K562 (cell line): ENCODE results near the gene GPC1. TPM values are rescaled to one million over a fixed set of nuclear protein-coding genes. Genes with fewer than 3 reads are reported as not detected.

Source experiments
- ATAC-seq: fragments of 200-7000 bp; cut with Tn5 transposase; 3 replicates; pipeline ENCODE4 v1.9.1; 2020; ENCODE audit warnings: moderate library complexity
- BruUV-seq: library from RNA; stranded (reverse); fragments of 400-500 nt; replicated peaks from 2 replicates; lab custom pipeline; 2021; lab: Mats Ljungman, UMichigan
- CTCF ChIA-PET: fragments of 300-600 bp; formaldehyde crosslinking; extraction: SDS; loops from one replicate; lab custom pipeline; 2021; ENCODE audit warnings: low intra/inter-chr PET ratio; lab: Yijun Ruan, JAX
- POLR2A ChIA-PET: fragments of 300-600, 350-650 bp; sonication (Branson Sonifier 250); formaldehyde crosslinking; extraction: SDS; loops from one replicate; lab custom pipeline; 2021; ENCODE audit warnings: antibody characterized with exemption, inconsistent platforms; lab: Yijun Ruan, JAX
- DNase-seq, 4 experiments: peaks; one replicate each; pipeline versions ENCODE4 v3.0.0 to v3.0.0-alpha.2; 2011 to 2018; ENCODE audit warnings: low spot score in 3 of 4, mixed read lengths in 3 of 4; ENCODE audit errors: extremely low read depth in 1 of 4
- FAIRE-seq: peaks from 2 replicates; lab custom pipeline; 2011; peaks lifted over from hg19 to GRCh38; lab: Jason Lieb, UNC
- H2AFZ ChIP-seq: 2 replicates; pipeline ENCODE4 v1.6.0; 2011; ENCODE audit warnings: low read depth, low read length, control low read depth, inconsistent platforms
- H3K27ac ChIP-seq: fragments of 200-600 bp; 3 replicates; pipeline ENCODE4 v1.8.0; 2011; ENCODE audit warnings: low read depth, mild to moderate bottlenecking, control low read depth, inconsistent platforms, low read length, moderate library complexity, mixed read lengths; ENCODE audit errors: extremely low read depth
- H3K27me3 ChIP-seq, 2 experiments: fragments of 300-600 bp in 1 of 2; 2 replicates in 1 of 2; 3 replicates in 1 of 2; pipeline versions ENCODE4 v1.6.0 to v1.8.0; 2011; ENCODE audit warnings: inconsistent platforms in 2 of 2, low read length in 2 of 2, mild to moderate bottlenecking in 1 of 2, mixed read lengths in 1 of 2, moderate library complexity in 1 of 2; ENCODE audit not compliant: control insufficient read depth in 2 of 2, insufficient read depth in 2 of 2
- H3K36me3 ChIP-seq: fragments of 300-600 bp; 3 replicates; pipeline ENCODE4 v1.8.0; 2011; ENCODE audit warnings: mild to moderate bottlenecking, low read length, inconsistent platforms; ENCODE audit not compliant: control insufficient read depth, insufficient read depth
- H3K4me1 ChIP-seq, 2 experiments: fragments of 200-600 bp in 1 of 2; replicated peaks in 1 of 2; 2 replicates in 1 of 2; 3 replicates in 1 of 2; pipeline versions ENCODE4 v1.5.1 to v1.8.0; 2011; ENCODE audit warnings: inconsistent platforms in 2 of 2, low read length in 2 of 2, mild to moderate bottlenecking in 1 of 2, mixed read lengths in 1 of 2, moderate library complexity in 1 of 2; ENCODE audit not compliant: control insufficient read depth in 2 of 2, insufficient read depth in 2 of 2
- H3K4me2 ChIP-seq: 2 replicates; pipeline ENCODE4 v1.6.1; 2011; ENCODE audit warnings: low read length, control low read depth, inconsistent platforms, mixed read lengths; ENCODE audit not compliant: insufficient read depth
- H3K4me3 ChIP-seq: fragments of 200-600 bp; sonication (generic), shearing (Covaris generic); 2 replicates; pipeline ENCODE4 v1.5.1; 2016; ENCODE audit warnings: control low read depth, inconsistent platforms
- H3K79me2 ChIP-seq: fragments of 200-600 bp; 3 replicates; pipeline ENCODE4 v1.8.0; 2011; ENCODE audit warnings: low read length, inconsistent platforms; ENCODE audit not compliant: control insufficient read depth, insufficient read depth
- H3K9ac ChIP-seq, 2 experiments: 2 replicates each; pipeline versions ENCODE4 v1.6.0 to v1.6.1; 2011; ENCODE audit warnings: low read depth in 2 of 2, low read length in 2 of 2, control low read depth in 1 of 2, inconsistent platforms in 1 of 2, mild to moderate bottlenecking in 1 of 2, mixed read lengths in 1 of 2; ENCODE audit not compliant: insufficient read depth in 1 of 2
- H3K9me1 ChIP-seq: one replicate; pipeline ENCODE4 v1.6.0; 2011; ENCODE audit warnings: inconsistent platforms, mild to moderate bottlenecking, low read length, moderate library complexity; ENCODE audit not compliant: control insufficient read depth, insufficient read depth
- H3K9me3 ChIP-seq: replicated peaks from 2 replicates; pipeline ENCODE4 v1.5.1; 2011; ENCODE audit warnings: low read depth, low read length, inconsistent platforms; ENCODE audit not compliant: control insufficient read depth, insufficient read depth
- H4K20me1 ChIP-seq: replicated peaks from 2 replicates; pipeline ENCODE4 v1.6.1; 2011; ENCODE audit warnings: low read length, inconsistent platforms, mixed read lengths; ENCODE audit not compliant: control insufficient read depth, insufficient read depth
- CEBPB ChIP-seq: fragments of 450-650 bp; IDR thresholded peaks from 2 replicates; pipeline ENCODE4 v1.6.1; 2016; ENCODE audit warnings: missing genetic modification characterization, missing compliant biosample characterization
- FOXA3 ChIP-seq, 2 experiments: fragments of 450-650 bp in 1 of 2; sonication (generic) in 1 of 2; formaldehyde crosslinking; IDR thresholded peaks in 1 of 2; conservative IDR thresholded peaks in 1 of 2; 2 replicates each; pipeline versions ENCODE4 v1.4.0 to v1.8.0; 2020 to 2022; ENCODE audit warnings: mild to moderate bottlenecking in 2 of 2, missing genetic modification reagents in 1 of 2
- FOXJ2 ChIP-seq: fragments of 200-800 bp; sonication (Bioruptor generic); IDR thresholded peaks from 2 replicates; pipeline ENCODE4 v1.6.1; 2016; ENCODE audit warnings: missing genetic modification characterization, missing compliant biosample characterization
- HDAC1 ChIP-seq, 2 experiments: fragments of 450-650 bp; IDR thresholded peaks; 2 replicates each; pipeline ENCODE4 v1.6.1; 2016 to 2017; ENCODE audit warnings: inconsistent platforms in 1 of 2, mild to moderate bottlenecking in 1 of 2, moderate library complexity in 1 of 2
- PHF20 ChIP-seq: fragments of 450-650 bp; IDR thresholded peaks from 2 replicates; pipeline ENCODE4 v1.6.1; 2018; ENCODE audit not compliant: partially characterized antibody
- SRSF7 ChIP-seq: fragments of 200-400 bp; formaldehyde crosslinking; optimal IDR thresholded peaks from 2 replicates; pipeline ENCODE3; 2017; ENCODE audit warnings: mild to moderate bottlenecking, low read depth, low read length
- WGBS: fragments of 100-300 bp; shearing (Covaris generic); methylation state at CpG from one replicate; pipeline ENCODE4 v1.1.6; 2016; ENCODE audit warnings: low coverage, mixed read lengths; ENCODE audit not compliant: insufficient coverage; ENCODE audit errors: missing lambda C conversion rate; 5-methylcytosine and 5-hydroxymethylcytosine counted together
- in situ Hi-C: fragments of 300-500 bp; cut with MboI; formaldehyde crosslinking; loops from 4 replicates; pipeline ENCODE4 v1.15.0; 2018; ENCODE audit warnings: inconsistent platforms, mixed read lengths
- intact Hi-C: fragments of 100-400 bp; cut with micrococcal nuclease; formaldehyde crosslinking; loops from 2 replicates; pipeline ENCODE4 v1.14.2; 2022
- polyA plus RNA-seq, 8 experiments: library from polyadenylated mRNA; depleted of rRNA in 4 of 8; stranded (reverse) in 5 of 8; unstranded in 3 of 8; fragments of >200 nt; fragmentation: Nextera tagmentation in 2 of 8; fragmentation: Illumina TruSeq in 1 of 8; extraction: Ambion mirVana in 2 of 8; extraction: Trizol in 1 of 8; gene quantifications; 2 replicates each; pipeline versions ENCODE4 v1.2.1 to v1.2.3, GENCODE V29; 2011 to 2014; ENCODE audit warnings: inconsistent platforms in 1 of 8, missing spikeins in 1 of 8
- total RNA-seq, 7 experiments: library from RNA; depleted of rRNA in 6 of 7; stranded (reverse); fragments of >200 nt in 6 of 7; fragmentation: Illumina TruSeq in 2 of 7; extraction: Trizol in 2 of 7; gene quantifications; 2 replicates each; pipeline versions ENCODE4 v1.2.1 to v1.2.3, GENCODE V29; 2011 to 2021; ENCODE audit warnings: low replicate concordance in 1 of 7
- TF ChIP-seq, protein P1 (sequence below), 2 experiments: fragments of 450-650 bp in 1 of 2; sonication (generic) in 1 of 2; formaldehyde crosslinking in 1 of 2; IDR thresholded peaks in 1 of 2; conservative IDR thresholded peaks in 1 of 2; 2 replicates each; pipeline versions ENCODE4 v1.6.1 to v1.8.1; 2016 to 2023; ENCODE audit warnings: mild to moderate bottlenecking in 2 of 2, moderate library complexity in 2 of 2, inconsistent platforms in 1 of 2, missing genetic modification reagents in 1 of 2
- TF ChIP-seq, protein P2 (sequence below): fragments of 450-650 bp; IDR thresholded peaks from 2 replicates; pipeline ENCODE4 v1.6.1; 2017; ENCODE audit warnings: mild to moderate bottlenecking, moderate library complexity
- TF ChIP-seq, protein P3 (sequence below), 3 experiments: fragments of 200-800 bp in 1 of 3; fragments of 250-450 bp in 1 of 3; fragments of 450-650 bp in 1 of 3; sonication (Bioruptor Pico) in 1 of 3; sonication (Bioruptor generic) in 1 of 3; formaldehyde crosslinking in 1 of 3; IDR thresholded peaks; 2 replicates each; pipeline versions ENCODE4 v1.6.1 to v1.8.0; 2016 to 2022; ENCODE audit warnings: mild to moderate bottlenecking in 2 of 3, missing genetic modification characterization in 2 of 3, missing compliant biosample characterization in 1 of 3, moderate library complexity in 1 of 3
- TF ChIP-seq, protein P4 (sequence below): fragments of 250-450 bp; sonication (Bioruptor Pico); IDR thresholded peaks from 2 replicates; pipeline ENCODE4 v1.8.0; 2022; ENCODE audit warnings: inconsistent platforms, mild to moderate bottlenecking, moderate library complexity, borderline replicate concordance

GPC1 gene
- total and polyA plus RNA-seq, 9 of the 15 experiments (the other 6 are each of a cell fraction or from before 2014, with no cell fraction given): 0.07 to 0.82 (median 0.14) TPM; not detected in 3

DNA sequence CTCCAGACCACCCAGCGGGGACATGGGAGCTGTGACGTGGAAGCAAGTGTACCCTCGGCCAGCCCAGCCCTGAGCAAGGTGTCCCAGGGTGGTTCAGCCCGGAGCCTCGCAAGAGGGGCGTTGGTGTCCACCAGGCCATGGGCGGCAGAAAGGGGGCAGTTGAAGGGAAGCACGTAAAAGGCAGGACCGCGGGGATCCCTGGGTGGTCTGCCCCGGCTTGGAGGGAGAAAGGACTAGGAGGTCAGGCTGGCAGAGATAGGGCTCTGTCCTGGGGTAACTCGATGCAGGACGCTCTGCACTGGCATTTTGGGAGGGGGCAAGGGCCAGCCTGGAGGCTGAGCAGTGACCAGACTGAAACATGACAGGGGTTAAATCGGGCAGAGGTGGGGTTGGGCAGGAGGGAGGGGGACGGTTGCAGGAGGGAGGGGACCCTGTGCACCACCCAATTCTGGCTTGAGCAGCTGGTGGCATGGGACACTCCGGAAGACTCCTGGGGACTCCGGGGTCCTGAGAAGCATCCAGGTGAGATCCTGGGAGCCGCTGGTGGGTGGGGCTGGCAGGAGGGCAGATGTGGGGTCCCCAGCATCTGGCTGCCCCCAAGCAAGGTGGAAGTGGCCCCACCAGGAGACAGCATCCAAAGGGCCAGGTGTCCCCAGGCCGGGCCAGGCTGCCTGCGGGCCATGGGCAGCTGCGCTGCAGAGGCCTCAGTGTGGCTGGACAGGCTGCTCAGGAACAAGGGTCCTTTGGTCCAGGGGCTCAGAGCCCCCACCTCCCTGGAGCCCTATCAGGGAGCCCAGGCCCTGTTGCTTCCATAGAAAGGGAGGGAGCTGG is 46.8 kb upstream of the GPC1 start (continued):
- TF ChIP-seq FOXJ2 (tag): no peak
- TF ChIP-seq HDAC1 (IDR thresholded peaks at IDR 0.05): no peak
- TF ChIP-seq, protein P1, sequence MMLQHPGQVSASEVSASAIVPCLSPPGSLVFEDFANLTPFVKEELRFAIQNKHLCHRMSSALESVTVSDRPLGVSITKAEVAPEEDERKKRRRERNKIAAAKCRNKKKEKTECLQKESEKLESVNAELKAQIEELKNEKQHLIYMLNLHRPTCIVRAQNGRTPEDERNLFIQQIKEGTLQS (IDR thresholded peaks at IDR 0.05): no peak
- TF ChIP-seq, protein P1 (CRISPR knock-in tag; conservative IDR thresholded peaks at IDR 0.05): no peak
- TF ChIP-seq SRSF7: no peak
- TF ChIP-seq, protein P2, sequence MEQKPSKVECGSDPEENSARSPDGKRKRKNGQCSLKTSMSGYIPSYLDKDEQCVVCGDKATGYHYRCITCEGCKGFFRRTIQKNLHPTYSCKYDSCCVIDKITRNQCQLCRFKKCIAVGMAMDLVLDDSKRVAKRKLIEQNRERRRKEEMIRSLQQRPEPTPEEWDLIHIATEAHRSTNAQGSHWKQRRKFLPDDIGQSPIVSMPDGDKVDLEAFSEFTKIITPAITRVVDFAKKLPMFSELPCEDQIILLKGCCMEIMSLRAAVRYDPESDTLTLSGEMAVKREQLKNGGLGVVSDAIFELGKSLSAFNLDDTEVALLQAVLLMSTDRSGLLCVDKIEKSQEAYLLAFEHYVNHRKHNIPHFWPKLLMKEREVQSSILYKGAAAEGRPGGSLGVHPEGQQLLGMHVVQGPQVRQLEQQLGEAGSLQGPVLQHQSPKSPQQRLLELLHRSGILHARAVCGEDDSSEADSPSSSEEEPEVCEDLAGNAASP: no peak

DNA sequence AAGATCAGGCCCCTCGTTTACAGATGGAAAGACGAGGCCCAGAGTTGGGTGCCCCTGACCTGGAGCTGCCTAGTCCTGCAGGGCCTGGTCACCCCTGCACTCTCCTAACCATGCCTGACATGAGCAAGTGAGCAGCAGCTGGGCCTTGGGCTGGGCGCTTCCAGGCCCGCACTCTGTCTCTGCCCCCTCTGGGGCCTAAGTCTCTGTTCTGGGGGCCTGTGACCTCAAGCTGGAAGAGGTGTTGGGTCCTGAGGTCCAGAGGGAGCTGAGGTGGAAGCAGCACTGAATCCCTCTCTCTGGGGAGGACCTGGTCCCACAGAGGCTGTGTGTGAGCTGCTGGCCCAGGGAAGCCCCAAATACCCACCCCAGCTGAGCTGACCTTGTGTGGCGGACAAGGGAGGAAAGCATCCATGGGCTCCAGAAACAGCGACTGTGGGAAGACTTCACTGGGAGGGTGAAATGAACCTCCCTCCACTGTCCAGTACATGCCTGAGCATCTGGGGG is 46.1 kb upstream of the GPC1 start:
- Histone ChIP-seq H3K4me3 (no peak overlapping the region), H3K9ac (no peak overlapping the region), H3K27ac (no peak overlapping the region), H3K9me1 (no peaks in the 10 kb centered on the region), H3K9me3 (no peaks in the 10 kb centered on the region; the same call in 1 of the 2 replicates), H3K4me1 (peaks cover 7 to 20% of the 10 kb centered on the region in 2 experiments; a peak in 4 of 5 replicates), H3K27me3 (peaks cover 0 to 22% of the 10 kb centered on the region in 2 experiments; a peak in 2 of 5 replicates), H4K20me1 (no peaks in the 10 kb centered on the region), H3K79me2 (no peaks in the 10 kb centered on the region), H3K36me3 (no peaks in the 10 kb centered on the region), H2AFZ (no peak overlapping the region), H3K4me2 (no peak overlapping the region)
- FAIRE-seq (no peak), DNase-seq (no peak), ATAC-seq (no peak)
- ChIA-PET CTCF (no interaction called here), POLR2A (no interaction called here)
- WGBS: 44% methylated on average over 1 of the region's 6 CpGs
- in situ Hi-C loops: no loop called here
- BruUV-seq: no TSS peak
- intact Hi-C loops: no loop called here
- TF ChIP-seq CEBPB (tag) (no peak), PHF20 (no peak), FOXA3 (CRISPR knock-in tag; conservative IDR thresholded peaks at IDR 0.05 in 1 of 2, IDR thresholded peaks at IDR 0.05 in 1 of 2) (no peak)
- TF ChIP-seq, protein P3, sequence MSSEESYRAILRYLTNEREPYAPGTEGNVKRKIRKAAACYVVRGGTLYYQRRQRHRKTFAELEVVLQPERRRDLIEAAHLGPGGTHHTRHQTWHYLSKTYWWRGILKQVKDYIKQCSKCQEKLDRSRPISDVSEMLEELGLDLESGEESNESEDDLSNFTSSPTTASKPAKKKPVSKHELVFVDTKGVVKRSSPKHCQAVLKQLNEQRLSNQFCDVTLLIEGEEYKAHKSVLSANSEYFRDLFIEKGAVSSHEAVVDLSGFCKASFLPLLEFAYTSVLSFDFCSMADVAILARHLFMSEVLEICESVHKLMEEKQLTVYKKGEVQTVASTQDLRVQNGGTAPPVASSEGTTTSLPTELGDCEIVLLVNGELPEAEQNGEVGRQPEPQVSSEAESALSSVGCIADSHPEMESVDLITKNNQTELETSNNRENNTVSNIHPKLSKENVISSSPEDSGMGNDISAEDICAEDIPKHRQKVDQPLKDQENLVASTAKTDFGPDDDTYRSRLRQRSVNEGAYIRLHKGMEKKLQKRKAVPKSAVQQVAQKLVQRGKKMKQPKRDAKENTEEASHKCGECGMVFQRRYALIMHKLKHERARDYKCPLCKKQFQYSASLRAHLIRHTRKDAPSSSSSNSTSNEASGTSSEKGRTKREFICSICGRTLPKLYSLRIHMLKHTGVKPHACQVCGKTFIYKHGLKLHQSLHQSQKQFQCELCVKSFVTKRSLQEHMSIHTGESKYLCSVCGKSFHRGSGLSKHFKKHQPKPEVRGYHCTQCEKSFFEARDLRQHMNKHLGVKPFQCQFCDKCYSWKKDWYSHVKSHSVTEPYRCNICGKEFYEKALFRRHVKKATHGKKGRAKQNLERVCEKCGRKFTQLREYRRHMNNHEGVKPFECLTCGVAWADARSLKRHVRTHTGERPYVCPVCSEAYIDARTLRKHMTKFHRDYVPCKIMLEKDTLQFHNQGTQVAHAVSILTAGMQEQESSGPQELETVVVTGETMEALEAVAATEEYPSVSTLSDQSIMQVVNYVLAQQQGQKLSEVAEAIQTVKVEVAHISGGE (CRISPR knock-in tag; IDR thresholded peaks at IDR 0.05): no peak
- TF ChIP-seq, protein P4, sequence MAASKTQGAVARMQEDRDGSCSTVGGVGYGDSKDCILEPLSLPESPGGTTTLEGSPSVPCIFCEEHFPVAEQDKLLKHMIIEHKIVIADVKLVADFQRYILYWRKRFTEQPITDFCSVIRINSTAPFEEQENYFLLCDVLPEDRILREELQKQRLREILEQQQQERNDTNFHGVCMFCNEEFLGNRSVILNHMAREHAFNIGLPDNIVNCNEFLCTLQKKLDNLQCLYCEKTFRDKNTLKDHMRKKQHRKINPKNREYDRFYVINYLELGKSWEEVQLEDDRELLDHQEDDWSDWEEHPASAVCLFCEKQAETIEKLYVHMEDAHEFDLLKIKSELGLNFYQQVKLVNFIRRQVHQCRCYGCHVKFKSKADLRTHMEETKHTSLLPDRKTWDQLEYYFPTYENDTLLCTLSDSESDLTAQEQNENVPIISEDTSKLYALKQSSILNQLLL (CRISPR knock-in tag): no peak
